Measurements from ENCODE around the gene DHRS13.

The DHRS13 gene, protein sequence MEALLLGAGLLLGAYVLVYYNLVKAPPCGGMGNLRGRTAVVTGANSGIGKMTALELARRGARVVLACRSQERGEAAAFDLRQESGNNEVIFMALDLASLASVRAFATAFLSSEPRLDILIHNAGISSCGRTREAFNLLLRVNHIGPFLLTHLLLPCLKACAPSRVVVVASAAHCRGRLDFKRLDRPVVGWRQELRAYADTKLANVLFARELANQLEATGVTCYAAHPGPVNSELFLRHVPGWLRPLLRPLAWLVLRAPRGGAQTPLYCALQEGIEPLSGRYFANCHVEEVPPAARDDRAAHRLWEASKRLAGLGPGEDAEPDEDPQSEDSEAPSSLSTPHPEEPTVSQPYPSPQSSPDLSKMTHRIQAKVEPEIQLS

DNA sequence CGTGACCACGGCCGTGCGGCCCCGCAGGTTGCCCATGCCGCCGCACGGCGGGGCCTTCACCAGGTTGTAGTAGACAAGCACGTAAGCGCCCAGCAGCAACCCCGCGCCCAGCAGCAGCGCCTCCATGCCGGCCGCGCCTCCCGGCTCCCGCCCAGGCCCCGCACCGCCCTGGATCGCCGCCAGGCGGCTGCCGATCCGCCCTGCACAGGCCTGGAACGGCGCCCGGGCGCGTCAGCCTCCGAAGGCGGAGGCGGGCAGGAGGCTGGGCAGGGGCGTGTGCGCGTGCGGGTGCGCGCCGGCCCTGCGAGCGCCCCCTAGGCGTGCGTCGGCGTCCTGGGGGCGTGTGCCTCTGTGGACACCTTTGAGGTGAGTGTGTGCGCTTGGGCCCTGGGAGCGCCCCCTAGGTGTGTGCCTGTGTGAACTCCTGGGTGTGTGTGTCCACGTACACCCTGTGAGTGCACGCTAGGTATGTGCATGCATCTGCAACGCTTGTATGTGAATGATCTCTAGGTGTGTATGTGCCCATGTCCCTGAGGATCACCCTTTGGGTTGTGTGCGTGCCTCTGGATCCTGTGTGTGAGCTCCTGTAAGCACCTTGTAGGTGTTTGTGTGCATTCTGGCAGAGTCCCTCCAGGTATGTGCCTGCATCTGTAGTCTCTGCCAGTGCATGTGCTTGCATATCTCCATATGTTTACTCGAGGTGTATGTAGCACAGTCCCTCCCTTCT is at the start of gene DHRS13:
Gene DHRS13 (minus strand): TSS at position 261 of the 727 bp plus-strand sequence. CDS start 135 bp downstream, at position 126.
- peak; percentile 95 for DNase-seq

DNA sequence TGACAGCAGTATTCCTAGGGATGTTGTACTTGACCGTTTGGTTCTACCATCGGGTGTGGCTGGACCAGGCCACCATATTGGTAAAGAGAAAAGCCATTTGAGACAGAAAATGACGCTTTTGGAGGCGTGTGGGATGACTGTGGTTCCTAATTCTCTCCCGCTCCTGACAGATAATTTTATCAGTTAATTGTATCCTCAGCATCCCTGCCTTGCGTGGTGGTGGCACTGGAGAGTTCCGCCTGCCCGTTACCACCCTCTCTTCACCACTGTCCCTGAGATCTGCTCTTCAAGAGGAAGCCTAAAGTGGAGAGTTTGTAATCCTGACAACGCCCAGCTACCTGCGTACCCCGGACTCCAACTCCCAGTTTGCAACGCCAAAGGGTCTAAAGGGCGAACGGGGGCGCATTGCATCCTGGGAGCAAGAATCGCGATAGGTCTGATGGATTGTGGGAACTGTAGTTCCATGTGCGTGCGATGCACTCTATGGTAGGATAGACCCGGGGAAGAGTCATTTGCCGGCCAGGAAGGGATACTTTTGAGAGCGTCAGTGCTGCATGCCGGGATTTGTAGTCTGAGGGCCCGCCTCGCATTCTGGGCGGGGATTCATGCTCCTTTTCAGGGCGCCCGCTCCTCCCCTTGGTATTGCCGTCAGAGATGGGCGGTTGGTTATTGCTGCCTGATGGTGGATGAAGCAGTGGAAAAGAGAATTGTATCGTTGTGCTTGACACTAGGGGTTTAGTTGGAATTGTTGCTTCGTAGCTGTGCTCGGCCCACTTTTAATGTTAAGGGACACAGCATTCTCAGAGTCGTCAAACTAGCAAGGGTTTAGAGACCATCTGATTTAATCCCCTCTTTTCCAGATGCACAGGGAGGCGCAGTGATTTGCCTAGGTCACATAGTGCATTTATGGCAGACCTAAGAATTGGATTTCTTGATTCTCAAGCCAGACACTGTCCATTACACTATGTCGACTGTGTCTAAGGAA is 49.4 kb upstream of the DHRS13 start:
- DNase-seq, result peak; percentile 91

DNA sequence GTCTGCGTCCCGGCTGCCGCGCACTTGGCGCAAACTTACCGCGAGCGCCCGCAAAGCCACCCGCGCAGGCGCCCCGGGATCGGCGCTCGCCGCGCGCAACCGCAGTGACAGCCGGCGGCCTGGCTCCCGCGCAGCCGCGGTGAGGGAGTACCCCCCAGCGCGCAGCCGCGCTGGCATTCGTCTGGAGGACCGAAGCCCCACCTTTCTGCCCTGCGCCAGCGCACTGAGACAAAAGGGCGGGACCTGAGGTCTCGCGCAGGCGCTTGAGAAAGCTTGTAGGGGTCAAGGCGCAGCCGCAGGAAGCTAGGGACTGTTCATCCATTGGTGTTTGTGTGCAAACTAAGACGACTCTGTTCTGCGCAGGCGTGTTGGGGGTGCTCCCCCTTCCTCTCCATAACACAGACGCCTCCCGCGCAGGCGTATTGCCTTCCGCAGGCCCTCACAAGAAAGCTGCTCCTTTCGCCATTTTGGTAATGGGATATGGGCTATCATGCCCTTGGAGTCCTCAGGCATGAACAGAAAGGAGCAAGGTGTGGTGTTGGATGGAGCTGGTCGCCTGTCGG is 48.6 kb upstream of the DHRS13 start, which contains the start of gene PHF12:
Gene PHF12 (minus strand): TSS at position 91 of the 563 bp plus-strand sequence. CDS start 558 bp downstream, outside the sequence.
- peak; percentile 99 for DNase-seq

DNA sequence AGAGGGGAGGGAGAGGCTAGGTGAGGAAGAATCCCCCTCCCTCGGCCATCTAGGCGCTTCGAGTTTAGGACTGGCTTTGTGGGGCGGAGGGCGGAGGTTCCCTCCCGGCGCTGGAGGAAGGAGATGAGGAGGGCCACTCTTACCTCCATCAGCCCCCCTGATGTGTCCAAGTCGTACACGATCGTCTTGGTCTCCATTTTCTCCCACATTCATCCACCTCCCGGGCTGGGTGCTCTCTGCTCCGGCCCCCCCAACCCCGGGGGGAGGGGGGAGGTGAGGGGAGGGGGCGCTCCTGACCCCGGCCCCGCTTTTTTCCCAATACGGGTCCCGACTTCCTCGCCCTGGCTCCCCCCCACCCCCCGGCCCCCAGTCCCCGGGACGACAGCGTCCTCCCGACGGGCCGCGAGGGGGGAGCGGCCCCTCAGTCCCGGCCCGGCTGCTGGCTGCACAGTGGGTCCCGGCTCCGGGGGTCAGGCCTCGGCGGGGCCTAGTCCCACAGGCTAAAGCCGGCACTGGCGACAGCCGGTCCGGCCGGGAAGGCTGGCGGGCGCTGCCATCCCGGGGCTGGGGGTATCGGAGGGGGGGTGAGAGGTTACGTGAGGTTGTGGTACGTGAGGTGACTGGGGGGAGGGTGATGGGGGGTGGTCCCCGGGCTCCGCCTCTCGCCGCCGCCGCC is 48.0 kb upstream of the DHRS13 start:
- DNase-seq, result no peak

DNA sequence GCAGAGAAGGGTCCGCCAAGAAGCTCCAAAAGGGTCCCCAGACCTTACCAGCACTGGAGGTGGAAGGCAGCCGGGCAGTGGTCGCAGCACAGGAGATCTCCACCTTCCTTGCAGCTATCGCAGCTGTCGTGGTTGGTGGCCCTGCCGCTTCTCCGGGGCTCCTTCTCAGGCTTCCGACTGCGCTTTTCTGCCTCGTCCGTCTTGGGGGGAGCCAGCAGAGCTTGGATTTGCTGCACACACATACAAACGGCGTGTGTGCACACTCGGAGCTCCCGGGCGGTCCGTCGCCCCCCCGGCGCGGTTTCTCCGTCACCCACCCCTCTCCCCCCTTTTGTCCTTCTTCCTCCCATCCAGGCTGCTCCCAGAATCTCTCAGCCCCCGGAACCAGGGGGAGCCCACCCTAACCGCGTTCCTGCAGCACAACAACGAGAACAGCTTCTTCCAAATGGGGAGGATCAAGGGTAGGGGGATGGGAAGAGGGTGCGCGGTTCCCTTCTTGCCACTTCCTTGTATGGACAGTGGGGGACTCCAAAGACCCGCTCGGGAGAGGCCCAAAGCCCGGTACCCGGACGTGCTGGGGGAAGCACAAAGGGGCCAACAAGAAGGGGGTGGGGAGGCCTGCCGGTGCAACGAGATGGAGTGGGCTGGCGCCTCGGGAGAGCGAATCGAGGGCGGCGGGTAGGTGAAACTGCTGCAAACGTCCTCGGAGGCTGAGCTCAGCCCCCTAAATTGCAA is 47.3 kb upstream of the DHRS13 start:
- DNase-seq, result peak; percentile 63

DNA sequence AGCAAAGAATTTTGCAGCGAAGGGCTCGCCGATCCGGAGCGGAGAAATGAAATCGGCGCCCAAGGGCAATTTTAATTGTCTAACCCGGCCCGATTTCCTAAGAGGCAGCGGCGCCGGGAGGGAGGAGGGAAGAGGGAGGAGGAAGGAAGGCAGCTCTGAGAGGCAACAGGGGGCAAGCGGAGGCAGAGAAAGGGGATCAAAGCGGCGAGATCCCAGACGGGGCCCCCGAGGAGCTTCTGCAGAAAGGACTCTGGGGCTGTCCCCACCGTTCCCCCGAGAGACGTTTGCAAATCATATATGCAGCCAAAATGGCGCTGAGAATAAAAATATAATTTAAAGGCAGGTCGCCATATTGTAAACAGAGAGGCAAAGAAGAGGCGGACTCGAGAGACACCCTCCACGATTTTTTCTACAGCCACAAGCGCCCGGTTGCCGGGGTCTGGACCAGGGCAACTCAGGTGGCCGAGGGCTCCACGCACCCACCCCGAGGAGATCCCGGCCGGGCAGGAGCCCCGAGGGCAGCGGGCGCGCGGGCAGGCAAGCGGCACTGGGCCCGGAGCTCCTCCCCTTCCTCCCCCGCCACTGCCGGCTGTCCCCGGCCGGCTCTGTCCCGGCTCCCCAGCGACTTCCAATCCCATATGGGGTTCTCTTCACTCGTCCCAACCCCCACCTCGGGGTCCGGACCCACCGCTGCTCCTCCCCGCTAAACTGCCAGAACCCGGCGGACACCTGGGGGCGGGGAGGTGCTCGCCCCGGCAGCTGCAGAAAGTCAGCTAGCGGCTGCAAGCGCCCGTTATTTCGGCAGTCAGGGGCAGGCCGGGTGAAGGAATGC is 46.5 kb upstream of the DHRS13 start:
- peak; percentile 78 for DNase-seq

DNA sequence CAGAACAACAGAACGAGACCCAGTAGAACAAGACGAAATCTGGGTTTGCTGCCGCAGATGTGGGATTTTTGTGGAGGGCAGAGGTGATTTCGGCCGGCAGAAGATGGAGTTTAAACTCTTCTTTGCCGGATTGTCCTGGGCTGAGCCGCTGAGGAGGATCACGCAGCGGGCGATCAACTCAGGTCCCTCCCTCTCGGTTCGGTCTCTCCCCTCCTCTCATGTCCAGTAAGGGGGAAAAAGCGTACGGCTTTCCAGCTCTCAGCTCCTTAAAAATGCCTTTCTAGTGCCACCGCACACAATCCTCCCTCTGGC is 46.0 kb upstream of the DHRS13 start:
- DNase-seq, result no peak

DNA sequence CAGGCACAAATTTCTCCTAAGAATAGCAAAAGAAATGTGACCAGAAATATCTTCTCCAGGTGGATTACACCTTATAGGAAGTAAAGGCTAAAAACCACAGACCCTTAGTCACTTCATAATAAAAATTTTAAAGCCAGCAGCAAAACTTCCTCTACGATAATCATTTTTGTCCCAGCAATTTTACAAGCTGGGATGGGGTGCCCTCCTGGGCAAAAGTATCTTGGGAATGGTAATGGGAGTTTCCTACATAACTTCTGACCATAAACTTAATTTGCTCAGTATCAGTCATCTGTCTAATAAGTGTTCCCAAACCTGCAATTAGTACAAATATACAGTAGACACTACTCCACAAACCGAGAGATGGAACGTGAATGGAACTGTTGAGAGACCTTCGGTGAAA is 45.5 kb upstream of the DHRS13 start:
- no peak for DNase-seq

DNA sequence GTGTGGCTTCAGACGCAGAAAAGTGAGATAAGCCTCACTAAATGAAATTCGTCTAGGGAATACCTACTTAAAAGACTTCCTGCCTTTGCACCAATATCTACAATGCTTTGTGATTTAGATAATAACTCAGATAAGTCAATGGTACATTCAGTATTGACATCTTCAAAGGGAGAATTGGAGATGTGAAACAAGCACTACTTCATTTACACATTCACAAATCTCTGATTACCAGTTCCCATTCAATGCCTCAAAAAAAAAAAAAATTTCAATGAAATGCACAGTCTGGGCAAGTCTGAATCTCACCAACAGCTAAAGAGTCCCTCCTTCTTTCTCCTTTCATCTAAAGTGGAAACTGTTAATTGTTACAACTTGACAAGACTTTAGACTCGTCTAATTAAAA is 44.8 kb upstream of the DHRS13 start:
- DNase-seq, result no peak

DNA sequence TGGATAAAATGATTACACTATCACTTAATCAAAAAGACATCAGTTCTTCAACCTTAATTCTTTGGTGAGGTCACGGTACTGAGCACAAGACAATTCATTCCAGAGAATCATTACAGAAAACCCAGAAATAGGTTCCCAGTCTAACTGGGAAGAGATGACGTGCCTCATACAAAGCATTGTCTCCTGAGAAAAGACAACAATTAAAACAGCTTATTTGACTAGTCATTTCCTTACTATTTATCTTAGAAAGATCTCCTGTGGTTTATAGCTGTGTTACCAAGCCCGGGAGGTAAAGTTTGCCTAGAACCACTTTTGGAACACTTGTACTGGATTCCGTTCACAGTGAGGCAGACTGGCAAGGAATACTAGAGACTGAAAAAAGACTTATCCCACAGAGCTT is 43.4 kb upstream of the DHRS13 start:
- DNase-seq, result no peak

DNA sequence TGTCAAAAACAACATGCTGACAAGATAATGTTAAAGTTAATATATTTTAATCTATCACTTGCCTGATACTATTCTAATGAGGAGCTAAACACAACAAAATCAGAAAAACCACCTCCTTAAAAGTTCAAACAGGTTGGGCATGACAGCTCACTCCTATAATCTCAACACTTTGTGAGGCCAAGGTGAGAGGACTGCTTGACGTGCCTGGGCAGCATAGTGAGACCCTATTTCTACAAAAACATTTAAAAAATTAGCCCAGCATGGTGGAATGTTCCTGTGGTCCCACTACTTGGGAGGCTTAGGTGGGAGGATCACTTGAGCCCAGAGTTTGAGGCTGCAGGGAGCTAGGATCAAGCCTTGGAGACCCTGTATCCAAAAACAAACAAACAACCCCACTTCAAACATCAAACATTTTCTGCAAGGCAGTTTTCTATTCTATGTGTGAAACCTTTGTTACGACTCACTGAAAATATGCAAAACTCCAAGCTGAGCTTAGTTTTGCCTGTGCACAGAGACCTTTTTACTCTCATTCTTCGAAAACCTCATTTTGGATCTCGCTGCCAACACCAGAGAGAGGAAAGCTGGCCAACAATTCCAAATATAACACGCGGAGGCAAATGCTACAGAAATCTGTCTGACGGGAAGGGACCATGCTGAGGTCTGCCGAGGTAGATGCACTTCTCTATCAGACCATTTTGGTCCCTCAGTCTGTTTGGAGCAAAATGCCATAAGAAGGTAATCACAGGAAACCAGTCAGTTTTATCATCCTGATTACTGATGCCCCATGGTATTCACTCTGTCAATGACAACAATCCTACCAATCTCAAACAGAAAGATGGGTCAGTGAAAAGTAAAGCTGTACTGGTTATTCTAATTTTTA is 42.2 kb upstream of the DHRS13 start:
- DNase-seq, result no peak

DNA sequence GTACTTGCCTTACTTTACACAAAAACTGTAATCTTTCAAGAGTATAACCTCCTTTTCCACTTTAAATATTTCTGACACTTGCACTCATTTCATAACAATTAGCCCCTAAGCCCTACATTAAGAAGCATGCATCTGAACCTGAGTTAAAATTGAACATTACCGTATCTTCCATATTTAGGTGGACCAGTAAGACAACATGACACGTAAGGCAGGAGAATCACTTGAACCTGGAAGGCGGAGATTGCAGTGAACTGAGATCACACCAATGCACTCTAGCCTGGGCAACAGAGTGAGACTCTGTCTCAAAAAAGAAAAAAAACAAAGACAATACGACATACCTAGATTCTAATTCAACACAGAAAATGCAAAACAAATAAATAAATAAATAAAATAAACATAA is 41.5 kb upstream of the DHRS13 start:
- no peak for DNase-seq

DNA sequence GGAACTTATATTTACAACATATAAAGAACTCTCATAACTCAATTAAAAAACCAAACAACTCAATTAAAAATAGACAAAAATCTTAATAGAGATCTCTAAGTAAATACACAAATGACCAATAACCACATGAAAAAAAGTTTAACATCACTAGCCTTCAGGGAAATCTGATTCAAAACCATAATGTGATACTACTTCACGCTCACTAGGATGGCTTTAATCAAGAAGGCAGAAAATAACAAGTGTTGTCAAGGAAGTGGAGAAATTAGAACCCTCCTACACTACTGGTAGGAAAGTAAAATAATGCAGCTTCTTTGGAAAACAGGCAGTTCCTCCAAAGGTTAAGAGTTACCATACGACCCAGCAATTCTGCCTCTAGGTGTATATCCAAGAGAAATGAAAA is 40.0 kb upstream of the DHRS13 start:
- DNase-seq, result no peak

DNA sequence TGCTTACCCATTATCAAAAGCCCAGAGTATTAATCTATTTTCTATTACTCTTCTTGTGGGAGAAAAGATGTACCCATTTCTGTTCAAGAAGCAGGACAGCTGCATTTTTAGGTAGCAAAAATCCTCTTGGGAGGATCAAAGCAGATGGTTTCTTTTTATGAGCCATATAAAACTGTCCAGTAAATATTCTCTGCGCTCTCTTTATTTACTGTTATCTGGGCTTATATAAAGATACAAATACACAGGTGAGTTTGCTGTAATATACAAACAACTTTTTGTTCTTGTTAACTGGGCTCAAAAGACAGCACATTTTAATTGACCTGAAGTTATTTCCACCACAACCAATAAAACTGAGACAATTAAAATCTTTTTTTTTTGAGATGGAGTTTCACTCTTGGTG is 38.4 kb upstream of the DHRS13 start:
- DNase-seq, result no peak

DNA sequence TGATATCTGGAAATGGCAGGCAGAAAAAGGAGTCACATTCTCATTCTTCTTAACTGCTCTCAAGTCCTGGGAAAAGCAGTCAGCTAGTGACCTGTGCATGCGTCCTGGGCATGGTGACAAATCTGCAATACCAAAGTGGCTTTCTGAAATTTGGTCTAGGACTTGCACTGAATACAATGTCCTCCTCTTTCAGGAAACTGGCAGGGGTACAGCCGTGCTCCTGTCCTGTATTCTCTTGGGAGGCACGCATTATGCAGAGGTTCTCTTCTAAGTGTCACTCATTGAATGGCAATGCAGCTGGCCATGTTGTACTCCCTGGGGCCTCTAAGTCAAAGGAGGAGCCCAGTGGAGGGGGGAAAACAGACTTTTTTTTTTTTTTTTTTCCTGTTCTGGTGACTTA is 37.8 kb upstream of the DHRS13 start:
- no peak for DNase-seq

DNA sequence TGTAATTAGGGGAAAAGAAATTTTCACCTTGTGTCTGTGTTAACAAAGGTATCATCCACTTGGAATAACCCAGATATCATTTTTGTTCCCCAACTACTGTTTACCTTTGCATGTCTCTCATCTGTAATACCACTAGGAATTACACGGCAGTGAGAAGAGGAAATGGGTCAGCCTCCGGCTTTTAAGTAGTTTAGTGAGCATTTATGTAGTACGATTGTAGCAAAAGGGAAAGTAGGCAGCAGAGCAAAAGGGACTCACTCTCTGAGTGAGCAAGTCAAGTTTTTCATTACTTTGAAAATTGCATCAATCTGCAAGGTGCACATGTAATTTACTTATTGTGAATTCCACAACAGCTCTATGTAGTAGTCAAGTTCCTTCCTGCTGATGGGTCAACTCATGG is 37.3 kb upstream of the DHRS13 start:
- DNase-seq, result no peak

DNA sequence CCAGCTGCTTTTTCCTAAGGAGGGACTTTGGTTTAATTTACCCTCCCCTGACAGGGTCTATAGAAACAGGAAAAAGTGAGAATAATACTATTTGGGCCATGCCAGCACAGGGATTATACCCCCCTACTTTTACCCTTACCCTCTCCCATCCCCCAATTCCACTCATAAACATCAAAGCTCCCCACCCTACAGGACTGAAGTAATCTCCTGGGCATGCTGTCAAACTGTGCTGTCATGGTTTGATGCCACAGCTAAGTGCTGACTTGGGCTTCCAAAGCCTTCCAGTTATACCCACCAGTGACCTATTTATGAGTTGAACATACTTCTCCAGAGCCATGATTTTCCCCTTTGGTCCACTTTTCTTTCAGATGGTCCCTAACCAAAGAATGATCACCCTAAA is 35.7 kb upstream of the DHRS13 start:
- no peak for DNase-seq

DNA sequence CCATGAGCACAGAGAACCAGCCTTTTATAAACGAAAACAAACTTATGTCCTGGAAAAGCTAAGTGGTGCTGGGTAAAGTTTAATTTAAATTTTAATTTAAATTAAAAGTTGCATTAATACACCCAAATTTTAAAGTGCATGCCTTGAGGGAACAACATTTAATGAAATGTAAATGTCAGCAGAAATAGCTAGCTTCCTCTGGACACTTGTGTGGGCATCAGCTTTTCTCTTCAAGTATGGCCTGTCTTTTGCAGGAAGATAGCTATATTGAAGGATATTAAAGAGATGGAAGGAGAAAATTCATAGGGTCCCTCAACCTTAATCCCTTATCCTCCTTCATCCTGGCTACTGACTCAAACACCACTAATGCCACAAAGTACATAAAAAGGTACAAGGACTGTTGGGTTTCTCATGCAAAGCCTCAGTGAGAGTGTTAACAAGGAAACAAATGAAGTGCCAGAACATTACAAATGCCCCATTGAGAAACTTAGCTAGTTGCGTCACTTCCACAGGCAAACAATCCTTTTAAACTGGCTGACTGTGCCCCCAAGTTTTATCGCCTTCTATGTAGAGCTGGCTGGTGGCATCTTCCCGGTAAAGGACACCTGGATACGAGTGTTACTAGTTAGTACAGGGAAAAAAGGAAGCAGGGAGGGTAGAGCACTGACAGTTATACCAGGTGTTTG is 34.3 kb upstream of the DHRS13 start:
- DNase-seq, result no peak

Data from stimulated activated CD4-positive, alpha-beta T cell treated with anti-CD3 and anti-CD28 coated beads, Interleukin-4, amount 100 ng/mL, for 1 hour (primary cell).